Progenitor cell of endocrine pancreas (in vitro differentiated cells): ENCODE data around the gene CDKL5. TPM values are rescaled to one million over a fixed set of nuclear protein-coding genes. Genes with fewer than 3 reads are reported as not detected.
A peak's percentile ranks its signal among the peaks of the same experiment; 100 is the strongest.

Experiments used
- DNase-seq: peaks from one replicate; pipeline ENCODE4 v3.0.0; 2021; ENCODE audit warnings: low spot score; ENCODE audit not compliant: unreplicated experiment
- H3K27ac Mint-ChIP-seq: 2 replicates; pipeline ENCODE4 v1.8.0; 2021; ENCODE audit warnings: mild to moderate bottlenecking, moderate library complexity, mixed read lengths
- H3K27me3 Mint-ChIP-seq: 2 replicates; pipeline ENCODE4 v1.8.0; 2021; ENCODE audit warnings: mixed read lengths
- H3K36me3 Mint-ChIP-seq: 2 replicates; pipeline ENCODE4 v1.8.0; 2022; ENCODE audit warnings: mixed read lengths; ENCODE audit not compliant: insufficient read depth
- H3K4me1 Mint-ChIP-seq: 2 replicates; pipeline ENCODE4 v1.8.0; 2021; ENCODE audit warnings: low read depth, mixed read lengths
- H3K4me3 Mint-ChIP-seq: 2 replicates; pipeline ENCODE4 v1.8.0; 2021; ENCODE audit warnings: low read depth, mild to moderate bottlenecking, moderate library complexity, mixed read lengths
- H3K9me3 Mint-ChIP-seq: 2 replicates; pipeline ENCODE4 v1.8.0; 2021; ENCODE audit warnings: low read depth, mixed read lengths
- total RNA-seq: library from RNA; stranded (reverse); gene quantifications from 2 replicates; pipeline ENCODE4 v1.2.1, GENCODE V29; 2021
- TF ChIP-seq, protein P1 (sequence below): fragments of 200-600 bp; sonication (generic); IDR thresholded peaks from one replicate; pipeline ENCODE4 v1.5.0; 2021; ENCODE audit warnings: antibody characterized with exemption, mild to moderate bottlenecking; ENCODE audit not compliant: unreplicated experiment

The CDKL5 gene
- total RNA-seq, 1 donor from 2014 or later, result 21.9 TPM

GRCh38 chrX:18643853-18644252 lies 218.4 kb downstream of the CDKL5 start:
- H3K36me3 Mint-ChIP-seq, result peaks cover 1% of the 10 kb centered on the region

DNA sequence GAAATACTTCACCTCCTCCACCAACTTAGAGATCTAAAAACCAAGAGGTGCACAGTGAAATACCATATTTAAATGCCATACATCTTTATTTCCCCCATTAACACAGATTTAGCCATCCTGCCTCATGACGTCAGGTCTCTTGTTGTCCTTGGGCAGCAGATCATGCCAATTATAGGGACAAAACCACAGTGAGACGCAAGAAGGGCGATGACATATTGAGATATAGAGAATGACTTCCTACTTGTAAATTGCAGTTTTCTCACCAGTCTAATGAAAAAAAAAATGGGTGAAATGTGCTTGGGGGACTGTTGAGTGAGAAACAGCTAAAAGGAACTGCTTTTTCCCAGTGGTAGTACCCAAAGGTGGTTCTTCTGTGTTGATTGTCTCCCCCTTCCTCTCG lies 222.2 kb downstream of the CDKL5 start:
- TF ChIP-seq, protein P1, sequence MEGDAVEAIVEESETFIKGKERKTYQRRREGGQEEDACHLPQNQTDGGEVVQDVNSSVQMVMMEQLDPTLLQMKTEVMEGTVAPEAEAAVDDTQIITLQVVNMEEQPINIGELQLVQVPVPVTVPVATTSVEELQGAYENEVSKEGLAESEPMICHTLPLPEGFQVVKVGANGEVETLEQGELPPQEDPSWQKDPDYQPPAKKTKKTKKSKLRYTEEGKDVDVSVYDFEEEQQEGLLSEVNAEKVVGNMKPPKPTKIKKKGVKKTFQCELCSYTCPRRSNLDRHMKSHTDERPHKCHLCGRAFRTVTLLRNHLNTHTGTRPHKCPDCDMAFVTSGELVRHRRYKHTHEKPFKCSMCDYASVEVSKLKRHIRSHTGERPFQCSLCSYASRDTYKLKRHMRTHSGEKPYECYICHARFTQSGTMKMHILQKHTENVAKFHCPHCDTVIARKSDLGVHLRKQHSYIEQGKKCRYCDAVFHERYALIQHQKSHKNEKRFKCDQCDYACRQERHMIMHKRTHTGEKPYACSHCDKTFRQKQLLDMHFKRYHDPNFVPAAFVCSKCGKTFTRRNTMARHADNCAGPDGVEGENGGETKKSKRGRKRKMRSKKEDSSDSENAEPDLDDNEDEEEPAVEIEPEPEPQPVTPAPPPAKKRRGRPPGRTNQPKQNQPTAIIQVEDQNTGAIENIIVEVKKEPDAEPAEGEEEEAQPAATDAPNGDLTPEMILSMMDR, result no peak
- Mint-ChIP-seq H3K36me3 (peaks cover 1% of the 10 kb centered on the region), H3K27me3 (no peaks in the 10 kb centered on the region), H3K4me1 (peaks cover 7% of the 10 kb centered on the region), H3K4me3 (no peak overlapping the region), H3K27ac (no peak overlapping the region), H3K9me3 (peaks cover 20% of the 10 kb centered on the region)
- no peak for DNase-seq

More at GRCh38 chrX:18643853-18644252, 218.4 kb downstream of the CDKL5 start:
- H3K27me3 Mint-ChIP-seq, result no peaks in the 10 kb centered on the region
- H3K9me3 Mint-ChIP-seq, result peaks cover 28% of the 10 kb centered on the region
- TF ChIP-seq, protein P1, result no peak
- no peak overlapping the region for H3K27ac Mint-ChIP-seq
- no peak overlapping the region for H3K4me3 Mint-ChIP-seq
- DNase-seq, result no peak
- H3K4me1 Mint-ChIP-seq, result peaks cover 4% of the 10 kb centered on the region

DNA sequence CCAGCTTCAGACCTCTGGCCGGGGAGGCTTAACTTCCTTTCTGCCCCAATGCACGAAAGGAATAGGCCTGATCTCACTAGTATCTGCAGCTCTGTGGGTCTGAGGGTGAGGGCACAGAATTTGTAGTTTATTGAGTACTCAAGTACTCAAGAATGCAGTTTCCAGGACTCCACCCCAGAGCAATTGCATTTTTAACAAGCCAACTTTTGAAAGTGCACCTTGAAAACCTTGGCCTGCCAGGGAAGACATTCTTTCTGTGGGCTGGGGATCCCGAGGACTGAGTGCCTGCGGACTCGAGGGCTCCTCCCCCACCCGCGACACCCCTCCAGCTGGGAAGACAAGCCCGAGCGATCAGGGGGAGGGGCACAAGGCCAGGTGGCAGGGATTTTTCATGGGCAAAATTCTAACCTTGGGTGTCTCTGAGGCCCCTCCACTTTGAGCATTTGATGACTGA lies 224.1 kb downstream of the CDKL5 start:
- no peak overlapping the region for H3K4me3 Mint-ChIP-seq

GRCh38 chrX:18650662-18651061 lies 225.3 kb downstream of the CDKL5 start:
- H3K27ac Mint-ChIP-seq, result no peak overlapping the region
- DNase-seq, result no peak
- no peaks in the 10 kb centered on the region for H3K27me3 Mint-ChIP-seq
- H3K4me3 Mint-ChIP-seq, result no peak overlapping the region
- TF ChIP-seq, protein P1, result no peak
- peaks cover 4% of the 10 kb centered on the region for H3K4me1 Mint-ChIP-seq
- peaks cover 9% of the 10 kb centered on the region for H3K9me3 Mint-ChIP-seq
- H3K36me3 Mint-ChIP-seq, result no peaks in the 10 kb centered on the region

More for the DNA sequence above, 224.1 kb downstream of the CDKL5 start:
- peaks cover 4% of the 10 kb centered on the region for H3K4me1 Mint-ChIP-seq
- H3K9me3 Mint-ChIP-seq, result peaks cover 20% of the 10 kb centered on the region
- H3K27me3 Mint-ChIP-seq, result no peaks in the 10 kb centered on the region
- H3K27ac Mint-ChIP-seq, result peak overlapping the region; percentile 56
- TF ChIP-seq, protein P1, result no peak
- peaks cover 1% of the 10 kb centered on the region for H3K36me3 Mint-ChIP-seq
- no peak for DNase-seq

GRCh38 chrX:18652636-18653035 lies 227.2 kb downstream of the CDKL5 start:
- DNase-seq, result no peak
- H3K4me3 Mint-ChIP-seq, result no peak overlapping the region
- no peak overlapping the region for H3K27ac Mint-ChIP-seq
- no peaks in the 10 kb centered on the region for H3K27me3 Mint-ChIP-seq
- H3K4me1 Mint-ChIP-seq, result peaks cover 4% of the 10 kb centered on the region
- H3K9me3 Mint-ChIP-seq, result peaks cover 3% of the 10 kb centered on the region
- no peaks in the 10 kb centered on the region for H3K36me3 Mint-ChIP-seq
- TF ChIP-seq, protein P1, result no peak
